MCF 10A (cell line): Measurements from ENCODE around the gene ICA1L. TPM values are rescaled to one million over a fixed set of nuclear protein-coding genes. Genes with fewer than 3 reads are reported as not detected.

Experiments used
- BruUV-seq: library from RNA; stranded (reverse); fragments of 400-500 nt; replicated peaks from 2 replicates; lab custom pipeline; 2021; lab: Mats Ljungman, UMichigan
- CTCF ChIA-PET: fragments of 300-600 bp; sonication (Branson Sonifier 250); formaldehyde crosslinking; extraction: SDS; loops from one replicate; lab custom pipeline; 2021; ENCODE audit warnings: antibody characterized with exemption, inconsistent platforms; lab: Yijun Ruan, JAX
- POLR2A ChIA-PET: fragments of 300-600, 350-650 bp; sonication (Branson Sonifier 250); formaldehyde crosslinking; extraction: SDS; loops from one replicate; lab custom pipeline; 2020; ENCODE audit warnings: antibody characterized with exemption, inconsistent platforms; lab: Yijun Ruan, JAX
- DNase-seq: peaks from one replicate; pipeline ENCODE4 v3.0.0-alpha.2; 2018; ENCODE audit not compliant: unreplicated experiment
- H3K27ac Mint-ChIP-seq: one replicate; pipeline ENCODE4 v1.8.0; 2022; ENCODE audit warnings: mild to moderate bottlenecking, low read depth, mixed read lengths; ENCODE audit not compliant: unreplicated experiment
- H3K27me3 Mint-ChIP-seq: one replicate; pipeline ENCODE4 v1.8.0; 2022; ENCODE audit warnings: mixed read lengths; ENCODE audit not compliant: insufficient read depth, unreplicated experiment
- H3K36me3 Mint-ChIP-seq: one replicate; pipeline ENCODE4 v1.8.0; 2022; ENCODE audit warnings: mild to moderate bottlenecking, moderate library complexity, mixed read lengths; ENCODE audit not compliant: insufficient read depth, unreplicated experiment
- H3K4me1 Mint-ChIP-seq: one replicate; pipeline ENCODE4 v1.8.0; 2022; ENCODE audit warnings: mixed read lengths; ENCODE audit not compliant: insufficient read depth, unreplicated experiment
- H3K4me3 Mint-ChIP-seq: one replicate; pipeline ENCODE4 v1.8.0; 2022; ENCODE audit warnings: mild to moderate bottlenecking, moderate library complexity, mixed read lengths; ENCODE audit not compliant: unreplicated experiment
- H3K9me3 Mint-ChIP-seq: one replicate; pipeline ENCODE4 v1.8.0; 2022; ENCODE audit warnings: mixed read lengths; ENCODE audit not compliant: unreplicated experiment
- CTCF ChIP-seq: fragments of 200-600 bp; IDR thresholded peaks from one replicate; pipeline ENCODE4 v1.8.0; 2022; ENCODE audit warnings: antibody characterized with exemption, mild to moderate bottlenecking; ENCODE audit not compliant: unreplicated experiment
- intact Hi-C: fragments of 100-400 bp; cut with micrococcal nuclease; formaldehyde crosslinking; loops from 2 replicates; pipeline ENCODE4 v1.14.1; 2022
- total RNA-seq: library from RNA; stranded (reverse); gene quantifications from 2 replicates; pipeline ENCODE4 v1.2.3, GENCODE V29; 2022

The ICA1L gene
- total RNA-seq, 1 experiment from 2014 or later: 6.5 TPM

DNA sequence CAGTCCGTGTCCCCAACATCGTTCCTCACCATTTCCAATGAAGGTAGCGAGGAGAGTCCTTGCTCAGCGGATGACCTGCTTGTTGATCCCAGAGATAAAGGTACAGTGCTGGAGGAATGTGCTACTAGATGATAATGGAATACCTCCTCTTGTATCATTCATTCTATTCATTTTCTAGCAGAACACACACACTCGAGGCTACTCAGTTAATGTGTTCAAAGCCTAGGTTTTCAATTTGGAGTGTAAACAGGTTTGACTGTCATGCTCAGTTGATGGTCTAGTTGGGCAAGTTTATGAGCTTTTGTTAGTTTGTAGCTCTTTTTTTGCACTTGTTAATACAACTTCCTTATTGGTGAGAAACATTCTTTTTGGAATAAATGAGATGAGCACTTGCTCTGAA, 114.2 kb downstream of the ICA1L start:
- no peak for TF ChIP-seq CTCF
- intact Hi-C loops: loop anchor here (10.0 kb wide), 1 partner anchor 117 kb away; the partner anchor contains the start of gene ICA1L
- peaks cover 5% of the 10 kb centered on the region for H3K4me1 Mint-ChIP-seq
- POLR2A ChIA-PET: no interaction called here
- H3K9me3 Mint-ChIP-seq: no peaks in the 10 kb centered on the region
- no peak overlapping the region for H3K4me3 Mint-ChIP-seq
- no peaks in the 10 kb centered on the region for H3K27me3 Mint-ChIP-seq
- peaks cover 12% of the 10 kb centered on the region for H3K36me3 Mint-ChIP-seq
- BruUV-seq: no TSS peak
- CTCF ChIA-PET: no interaction called here
- H3K27ac Mint-ChIP-seq: no peak overlapping the region
- DNase-seq: no peak

DNA sequence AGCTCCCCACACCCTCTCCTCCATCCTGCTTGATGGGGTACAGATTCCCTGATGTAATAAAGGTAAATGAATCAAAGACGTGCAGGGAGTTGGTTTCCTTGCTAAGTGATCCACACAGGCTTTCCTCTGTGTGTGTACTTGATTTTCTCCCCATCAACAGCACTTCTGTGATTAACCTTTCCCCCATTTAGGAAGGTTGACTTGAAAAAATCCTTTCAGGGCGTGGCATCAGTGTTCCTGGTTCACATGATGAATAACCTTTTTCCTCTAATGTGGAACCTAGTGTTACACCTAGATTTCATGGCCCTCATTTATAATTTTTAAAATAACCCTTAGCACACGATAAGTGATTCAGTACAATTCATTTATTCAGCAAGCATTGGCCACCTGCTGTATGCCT, 115.0 kb downstream of the ICA1L start:
- Mint-ChIP-seq H3K9me3 (no peaks in the 10 kb centered on the region), H3K27me3 (no peaks in the 10 kb centered on the region), H3K4me3 (no peak overlapping the region), H3K36me3 (peaks cover 12% of the 10 kb centered on the region), H3K27ac (no peak overlapping the region), H3K4me1 (peaks cover 5% of the 10 kb centered on the region)
- CTCF ChIA-PET: interaction anchor here (0.6 to 0.7 kb wide), 2 partner anchors 14 to 440 kb away, joined by 3 read pairs; no protein-coding TSS in a partner anchor
- TF ChIP-seq CTCF: no peak
- DNase-seq: no peak
- intact Hi-C loops: loop anchor here (10.0 kb wide), 1 partner anchor 118 kb away; the partner anchor contains the start of gene ICA1L
- no TSS peak for BruUV-seq
- POLR2A ChIA-PET: interaction anchor here (1.1 kb wide), 1 partner anchor 9 kb away, joined by 7 read pairs; no protein-coding TSS in a partner anchor

DNA sequence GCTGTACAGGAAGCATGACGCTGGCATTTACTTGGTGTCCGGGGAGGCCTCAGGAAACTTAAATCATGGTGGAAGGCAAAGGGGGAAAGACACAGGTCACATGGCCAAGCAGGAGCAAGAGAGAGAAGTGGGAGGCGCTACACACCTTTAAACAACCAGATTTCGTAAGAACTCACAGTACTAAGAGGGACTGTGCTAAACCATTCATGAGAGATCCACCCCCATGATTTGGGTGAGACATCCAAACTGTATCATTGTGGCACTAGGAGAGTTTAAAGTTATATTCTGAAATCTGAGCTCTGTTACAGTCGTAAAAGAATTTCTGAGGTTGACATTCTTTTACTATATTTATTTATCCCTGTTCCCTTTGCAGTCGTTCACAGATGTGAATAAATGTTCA, 116.6 kb downstream of the ICA1L start:
- ChIA-PET CTCF (interaction anchor here (0.7 kb wide), 1 partner anchor 51 kb away, joined by 3 read pairs; no protein-coding TSS in a partner anchor), POLR2A (no interaction called here)
- H3K4me3 Mint-ChIP-seq: no peak overlapping the region
- no peak overlapping the region for H3K27ac Mint-ChIP-seq
- no TSS peak for BruUV-seq
- H3K9me3 Mint-ChIP-seq: no peaks in the 10 kb centered on the region
- DNase-seq: peak; percentile 11
- peaks cover 10% of the 10 kb centered on the region for H3K4me1 Mint-ChIP-seq
- intact Hi-C loops: loop anchor here (10.0 kb wide), 1 partner anchor 120 kb away; the partner anchor contains the start of gene ICA1L
- no peaks in the 10 kb centered on the region for H3K27me3 Mint-ChIP-seq
- no peak for TF ChIP-seq CTCF
- peaks cover 18% of the 10 kb centered on the region for H3K36me3 Mint-ChIP-seq

- DNase-seq: no peak
- Mint-ChIP-seq H3K27ac (no peak overlapping the region), H3K27me3 (no peaks in the 10 kb centered on the region), H3K36me3 (peaks cover 6% of the 10 kb centered on the region), H3K4me1 (peaks cover 15% of the 10 kb centered on the region), H3K9me3 (no peaks in the 10 kb centered on the region), H3K4me3 (no peak overlapping the region)
- TF ChIP-seq CTCF: no peak
- POLR2A ChIA-PET: interaction anchor here (1.0 to 1.7 kb wide), 4 partner anchors 9 to 164 kb away, joined by 3 to 7 read pairs (median 6); no protein-coding TSS in a partner anchor
- intact Hi-C loops: loop anchor here (10.0 kb wide), 1 partner anchor 123 kb away; the partner anchor contains the start of gene ICA1L
- BruUV-seq: no TSS peak
- CTCF ChIA-PET: no interaction called here
These were observed 119.5 kb downstream of the ICA1L start for GRCh38 chr2:202752071-202752470.
